ENCODE results near the gene FAM199X. TPM values are rescaled to one million over a fixed set of nuclear protein-coding genes. Genes with fewer than 3 reads are reported as not detected.
A peak's percentile ranks its signal among the peaks of the same experiment; 100 is the strongest.

Gene FAM199X
- total and polyA plus RNA-seq, 2 of the 8 experiments (the other 6 are each of a cell fraction or from before 2014, with no cell fraction given): 3.1 to 14.9 TPM

DNA sequence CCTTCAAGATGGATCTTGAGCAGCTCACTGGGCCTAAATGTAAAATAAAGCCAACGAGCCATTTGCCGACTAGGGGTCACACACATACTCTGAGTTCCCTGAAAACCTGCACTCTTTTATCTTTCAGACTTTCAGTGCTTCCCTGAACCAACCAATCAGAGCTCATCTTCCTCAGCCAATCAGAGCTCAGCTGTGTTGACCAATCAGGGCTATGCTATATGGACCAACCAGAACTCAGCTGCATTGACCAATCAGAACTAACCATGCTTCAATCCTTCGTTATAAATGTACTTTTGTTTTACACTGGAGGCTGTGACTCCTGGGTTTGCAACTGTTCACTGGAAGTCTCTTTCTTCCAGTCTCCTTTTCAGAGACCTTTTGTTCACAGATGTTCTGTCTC, 28.8 kb upstream of the FAM199X start:
- no peak overlapping the region for H2AK5ac ChIP-seq (ENCODE audit: low read depth, low read length)
- POLR2A ChIA-PET (ENCODE audit: partially characterized antibody): no interaction called here
- DNase-seq (ENCODE audit: low read depth in 1 of 2, low spot score in 2 of 2) (no peak), FAIRE-seq (peak; percentile 50)
- H2BK20ac ChIP-seq (ENCODE audit: low read length): no peak overlapping the region
- H3K14ac ChIP-seq (ENCODE audit: insufficient read length): no peak overlapping the region
- 0 out of 2 replicates have a peak, but pooled peaks cover 2% of the 10 kb centered on the region for H3K23me2 ChIP-seq (ENCODE audit: low read depth, low read length)
- H3K56ac ChIP-seq (replicated peaks; ENCODE audit: insufficient read length, low read depth, low read length): no peak overlapping the region
- no peak overlapping the region for H2BK120ac ChIP-seq (replicated peaks; ENCODE audit: low read depth, low read length)
- H3K4me2 ChIP-seq (ENCODE audit: insufficient read depth in 1 of 2, low read depth in 2 of 2, low read length in 2 of 2): no peak overlapping the region
- no peak overlapping the region for H2AFZ ChIP-seq (ENCODE audit: low read length)
- no peaks in the 10 kb centered on the region for H3K9me3 ChIP-seq (ENCODE audit: insufficient read depth in 2 of 2, low read depth in 1 of 2, low read length in 1 of 2)
- no peak overlapping the region for H2BK12ac ChIP-seq (ENCODE audit: low read depth, low read length)
- H3K23ac ChIP-seq (ENCODE audit: insufficient read length): no peak overlapping the region
- no peak overlapping the region for H3K18ac ChIP-seq (ENCODE audit: extremely low read depth, low read length)
- WGBS, 2 experiments (ENCODE audit: extremely low coverage in 1 of 2, insufficient coverage in 1 of 2, insufficient read length in 1 of 2, insufficient replicate concordance in 2 of 2, low coverage in 1 of 2, low lambda C conversion rate in 2 of 2, missing lambda C conversion rate in 1 of 2): 86% methylated on average over 3 of the region's 3 CpGs; no CpG with 5 or more reads in 1 of the 2 experiments
- no peaks in the 10 kb centered on the region for H3K36me3 ChIP-seq (ENCODE audit: control insufficient read depth in 2 of 4, insufficient read depth in 4 of 4, low read length in 3 of 4)
- H3K4ac ChIP-seq (replicated peaks; ENCODE audit: insufficient read length, low read depth, low read length): no peak overlapping the region
- H4K91ac ChIP-seq (replicated peaks; ENCODE audit: insufficient read length, low read length): no peak overlapping the region
- no peak overlapping the region for H4K8ac ChIP-seq (ENCODE audit: extremely low read depth, insufficient read depth, low read length)
- no peak overlapping the region for H3K27ac ChIP-seq (ENCODE audit: low read depth, low read length)
- H3K9ac ChIP-seq (replicated peaks in 1 of 4; ENCODE audit: extremely low read depth in 1 of 4, low read depth in 3 of 4, low read length in 3 of 4): no peak overlapping the region
- H3K79me2 ChIP-seq (ENCODE audit: control insufficient read depth in 1 of 2, insufficient read depth in 2 of 2, low read length in 2 of 2): no peaks in the 10 kb centered on the region
- H3K4me1 ChIP-seq (replicated peaks in 1 of 4; ENCODE audit: control insufficient read depth in 3 of 4, insufficient read depth in 4 of 4, low read length in 3 of 4): no peaks in the 10 kb centered on the region
- H3K27me3 ChIP-seq (replicated peaks in 1 of 4; ENCODE audit: control insufficient read depth in 3 of 4, extremely low read depth in 1 of 4, insufficient read depth in 3 of 4, low read length in 3 of 4): no peaks in the 10 kb centered on the region
- no peak overlapping the region for H3K4me3 ChIP-seq (ENCODE audit: extremely low read depth in 1 of 4, insufficient read depth in 2 of 4, low read depth in 3 of 4, low read length in 4 of 4)
- H4K20me1 ChIP-seq (replicated peaks in 1 of 2; ENCODE audit: control insufficient read depth in 1 of 2, insufficient read depth in 2 of 2, low read length in 2 of 2): no peaks in the 10 kb centered on the region
- CTCF ChIA-PET (ENCODE audit: partially characterized antibody): interaction anchor here (0.7 to 3.0 kb wide), 4 partner anchors 12 to 221 kb away, joined by 3 to 10 read pairs (median 4); no protein-coding TSS in a partner anchor
- TF ChIP-seq SRF (IDR thresholded peaks at IDR 0.05; ENCODE audit: low read depth, low read length) (no peak), CHD2 (IDR thresholded peaks at IDR 0.05; ENCODE audit: low read length) (no peak), GTF2F1 (IDR thresholded peaks at IDR 0.05; ENCODE audit: borderline replicate concordance, low read depth, low read length) (no peak), SP1 (IDR thresholded peaks at IDR 0.05; ENCODE audit: low read depth, low read length) (0 out of 2 replicates have a peak, but pooled peaks have one; percentile 7), POLR2AphosphoS5 (IDR thresholded peaks at IDR 0.05; ENCODE audit: low read depth, low read length) (no peak), EP300 (IDR thresholded peaks at IDR 0.05; ENCODE audit: borderline replicate concordance in 1 of 2, low read depth in 2 of 2, low read length in 2 of 2) (no peak), ASH2L (IDR thresholded peaks at IDR 0.05; ENCODE audit: low read length) (no peak), MAFK (IDR thresholded peaks at IDR 0.05; ENCODE audit: low read depth, low read length) (no peak)
- H4K5ac ChIP-seq (ENCODE audit: insufficient read length, low read depth, low read length): no peak overlapping the region
- no peaks in the 10 kb centered on the region for H3K79me1 ChIP-seq (ENCODE audit: low read depth, low read length)
- no peak overlapping the region for H2BK5ac ChIP-seq (ENCODE audit: low read depth, low read length)
- H2BK15ac ChIP-seq (ENCODE audit: low read length): no peak overlapping the region

Data from H1 (cell line).